GM18505 (cell line): ENCODE data around the gene DNAJB13.
"Not testable (repeated sequence)": the region's sequence is repeated elsewhere in the genome, so short reads cannot be mapped to it uniquely, and the experiment has no call there.

Experiments
- ATAC-seq: cut with Tn5 transposase; IDR thresholded peaks from one replicate; pipeline ENCODE4 v1.9.1; 2021; ENCODE audit not compliant: unreplicated experiment
- POLR2A ChIP-seq: IDR thresholded peaks from 4 replicates; pipeline ENCODE4 v1.6.1; 2011; ENCODE audit warnings: borderline replicate concordance; ENCODE audit not compliant: insufficient read depth, insufficient read length; ENCODE audit errors: extremely low read depth

The DNAJB13 gene

GRCh38 chr11:73950869-73951710 lies at the start of gene DNAJB13:
Gene DNAJB13 (plus strand): TSS chr11:73951026. CDS start chr11:73951070, 44 bp downstream.
- ATAC-seq: peak; percentile 84
- no peak for TF ChIP-seq POLR2A

- no peak for TF ChIP-seq POLR2A
- ATAC-seq: no peak
These were observed 48.5 kb upstream of the DNAJB13 start for GRCh38 chr11:73902303-73902702.

GRCh38 chr11:73907191-73907590 lies 43.6 kb upstream of the DNAJB13 start:
- ATAC-seq: no peak
- no peak for TF ChIP-seq POLR2A

GRCh38 chr11:73912026-73912425 lies 38.8 kb upstream of the DNAJB13 start:
- no peak for ATAC-seq
- TF ChIP-seq POLR2A: no peak

GRCh38 chr11:73913472-73913871 lies 37.4 kb upstream of the DNAJB13 start:
- TF ChIP-seq POLR2A: no peak
- no peak for ATAC-seq

- no peak for ATAC-seq
- no peak for TF ChIP-seq POLR2A
These were observed 36.5 kb upstream of the DNAJB13 start for GRCh38 chr11:73914284-73914683.

- no peak for ATAC-seq
- TF ChIP-seq POLR2A: no peak
These were observed 34.4 kb upstream of the DNAJB13 start for GRCh38 chr11:73916435-73916834.

GRCh38 chr11:73921180-73921579 lies 29.6 kb upstream of the DNAJB13 start:
- TF ChIP-seq POLR2A: no peak
- no peak for ATAC-seq

- no peak for TF ChIP-seq POLR2A
- ATAC-seq: no peak
These were observed 21.4 kb upstream of the DNAJB13 start for GRCh38 chr11:73929388-73929787.

- TF ChIP-seq POLR2A: no peak
- ATAC-seq: no peak
These were observed 19.7 kb upstream of the DNAJB13 start for GRCh38 chr11:73931039-73931645.

GRCh38 chr11:73931951-73932350 lies 18.9 kb upstream of the DNAJB13 start:
- no peak for ATAC-seq
- no peak for TF ChIP-seq POLR2A

GRCh38 chr11:73932781-73933180 lies 18.0 kb upstream of the DNAJB13 start:
- no peak for ATAC-seq
- no peak for TF ChIP-seq POLR2A

- ATAC-seq: not testable (repeated sequence)
These were observed 14.8 kb upstream of the DNAJB13 start for GRCh38 chr11:73936047-73936446.

- ATAC-seq: no peak
- TF ChIP-seq POLR2A: no peak
These were observed 11.7 kb upstream of the DNAJB13 start for GRCh38 chr11:73939096-73939495.
